ENCODE measurements around the gene MBTD1. TPM values are rescaled to one million over a fixed set of nuclear protein-coding genes. Genes with fewer than 3 reads are reported as not detected.

The MBTD1 gene
- total and polyA plus RNA-seq, 10 of the 15 experiments (the other 5 are each of a cell fraction or from before 2014, with no cell fraction given), result 1.3 to 16.7 (median 9.5) TPM

DNA sequence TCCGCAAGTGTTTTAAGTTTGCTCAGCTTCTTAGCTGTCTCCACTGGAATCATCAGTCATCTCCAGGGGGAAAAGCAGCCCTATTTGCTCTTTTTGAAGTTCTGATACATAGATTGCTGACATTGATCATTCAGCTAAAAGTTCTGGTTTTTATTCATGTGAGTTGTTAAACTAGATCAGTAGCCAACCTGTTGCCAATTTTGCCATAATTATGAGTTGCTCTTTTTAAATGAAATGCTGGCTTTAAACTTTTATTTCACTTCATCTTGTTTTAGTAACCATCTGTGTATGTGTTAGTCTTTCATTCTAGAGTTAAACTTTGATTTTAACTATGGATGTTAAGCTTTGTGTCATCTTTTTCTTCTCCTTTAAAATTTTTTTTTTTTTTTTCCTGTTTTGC is 13.0 kb upstream of the MBTD1 start:
- no peak for DNase-seq (ENCODE audit: low read depth, low spot score)

More for the DNA sequence above, 13.0 kb upstream of the MBTD1 start:
- Histone ChIP-seq H3K9me3 (replicated peaks; ENCODE audit: control insufficient read depth, insufficient read depth, low read length) (no peaks in the 10 kb centered on the region), H3K27ac (ENCODE audit: control insufficient read depth, insufficient read depth) (no peak overlapping the region), H2AFZ (ENCODE audit: control insufficient read depth, low read depth, low read length) (no peak overlapping the region), H3K79me2 (ENCODE audit: control insufficient read depth, insufficient read depth, low read length) (no peaks in the 10 kb centered on the region; the same call in none of the 2 replicates), H3K36me3 (ENCODE audit: control insufficient read depth in 2 of 2, insufficient read depth in 2 of 2, low read length in 1 of 2) (peaks cover 5 to 34% of the 10 kb centered on the region in 2 experiments), H4K20me1 (ENCODE audit: control insufficient read depth, insufficient read depth) (no peaks in the 10 kb centered on the region), H3K27me3 (replicated peaks in 1 of 2; ENCODE audit: control insufficient read depth in 2 of 2, insufficient read depth in 2 of 2, low read length in 1 of 2) (no peaks in the 10 kb centered on the region), H3K9ac (ENCODE audit: control insufficient read depth, insufficient read depth, low read length) (no peak overlapping the region), H3K4me2 (ENCODE audit: control insufficient read depth, insufficient read depth) (no peak overlapping the region), H3K4me3 (no peak overlapping the region), H3K4me1 (ENCODE audit: control insufficient read depth, insufficient read depth, low read length) (no peaks in the 10 kb centered on the region)
- in situ Hi-C loops (cut with MboI), result no loop called here
- intact Hi-C loops (cut with micrococcal nuclease; ENCODE audit: unreplicated experiment), result no loop called here
- ChIA-PET CTCF (interaction anchor here (0.7 kb wide), 1 partner anchor 7 kb away, joined by 3 read pairs; no protein-coding TSS in a partner anchor), POLR2A (interaction anchor here (0.7 kb wide), 1 partner anchor 8 kb away, joined by 6 read pairs; no protein-coding TSS in a partner anchor), SMC1A (ENCODE audit: uncharacterized antibody, unreplicated experiment) (interaction anchor here (0.9 to 2.5 kb wide), 4 partner anchors 9 to 34 kb away, joined by 3 to 9 read pairs (median 3); no protein-coding TSS in a partner anchor), RAD21 (ENCODE audit: unreplicated experiment) (no interaction called here)
- ATAC-seq, result no peak
- BruUV-seq (replicated peaks), result no TSS peak
- no peak for FAIRE-seq
- 100% methylated on average over 1 of the region's 1 CpG for WGBS (ENCODE audit: insufficient coverage, insufficient replicate concordance, low lambda C conversion rate, missing lambda C conversion rate)
- no peak for TF ChIP-seq SUZ12 (IDR thresholded peaks at IDR 0.05; ENCODE audit: unreplicated experiment)
- TF ChIP-seq FOXK2 (IDR thresholded peaks at IDR 0.05), result no peak
- no peak for TF ChIP-seq FOXM1 (IDR thresholded peaks at IDR 0.05; ENCODE audit: low read depth, low read length)
- TF ChIP-seq, protein P1, sequence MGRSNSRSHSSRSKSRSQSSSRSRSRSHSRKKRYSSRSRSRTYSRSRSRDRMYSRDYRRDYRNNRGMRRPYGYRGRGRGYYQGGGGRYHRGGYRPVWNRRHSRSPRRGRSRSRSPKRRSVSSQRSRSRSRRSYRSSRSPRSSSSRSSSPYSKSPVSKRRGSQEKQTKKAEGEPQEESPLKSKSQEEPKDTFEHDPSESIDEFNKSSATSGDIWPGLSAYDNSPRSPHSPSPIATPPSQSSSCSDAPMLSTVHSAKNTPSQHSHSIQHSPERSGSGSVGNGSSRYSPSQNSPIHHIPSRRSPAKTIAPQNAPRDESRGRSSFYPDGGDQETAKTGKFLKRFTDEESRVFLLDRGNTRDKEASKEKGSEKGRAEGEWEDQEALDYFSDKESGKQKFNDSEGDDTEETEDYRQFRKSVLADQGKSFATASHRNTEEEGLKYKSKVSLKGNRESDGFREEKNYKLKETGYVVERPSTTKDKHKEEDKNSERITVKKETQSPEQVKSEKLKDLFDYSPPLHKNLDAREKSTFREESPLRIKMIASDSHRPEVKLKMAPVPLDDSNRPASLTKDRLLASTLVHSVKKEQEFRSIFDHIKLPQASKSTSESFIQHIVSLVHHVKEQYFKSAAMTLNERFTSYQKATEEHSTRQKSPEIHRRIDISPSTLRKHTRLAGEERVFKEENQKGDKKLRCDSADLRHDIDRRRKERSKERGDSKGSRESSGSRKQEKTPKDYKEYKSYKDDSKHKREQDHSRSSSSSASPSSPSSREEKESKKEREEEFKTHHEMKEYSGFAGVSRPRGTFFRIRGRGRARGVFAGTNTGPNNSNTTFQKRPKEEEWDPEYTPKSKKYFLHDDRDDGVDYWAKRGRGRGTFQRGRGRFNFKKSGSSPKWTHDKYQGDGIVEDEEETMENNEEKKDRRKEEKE (IDR thresholded peaks at IDR 0.05), result no peak
- TF ChIP-seq RBBP5 (conservative IDR thresholded peaks at IDR 0.05), result no peak
- TF ChIP-seq, protein P2, sequence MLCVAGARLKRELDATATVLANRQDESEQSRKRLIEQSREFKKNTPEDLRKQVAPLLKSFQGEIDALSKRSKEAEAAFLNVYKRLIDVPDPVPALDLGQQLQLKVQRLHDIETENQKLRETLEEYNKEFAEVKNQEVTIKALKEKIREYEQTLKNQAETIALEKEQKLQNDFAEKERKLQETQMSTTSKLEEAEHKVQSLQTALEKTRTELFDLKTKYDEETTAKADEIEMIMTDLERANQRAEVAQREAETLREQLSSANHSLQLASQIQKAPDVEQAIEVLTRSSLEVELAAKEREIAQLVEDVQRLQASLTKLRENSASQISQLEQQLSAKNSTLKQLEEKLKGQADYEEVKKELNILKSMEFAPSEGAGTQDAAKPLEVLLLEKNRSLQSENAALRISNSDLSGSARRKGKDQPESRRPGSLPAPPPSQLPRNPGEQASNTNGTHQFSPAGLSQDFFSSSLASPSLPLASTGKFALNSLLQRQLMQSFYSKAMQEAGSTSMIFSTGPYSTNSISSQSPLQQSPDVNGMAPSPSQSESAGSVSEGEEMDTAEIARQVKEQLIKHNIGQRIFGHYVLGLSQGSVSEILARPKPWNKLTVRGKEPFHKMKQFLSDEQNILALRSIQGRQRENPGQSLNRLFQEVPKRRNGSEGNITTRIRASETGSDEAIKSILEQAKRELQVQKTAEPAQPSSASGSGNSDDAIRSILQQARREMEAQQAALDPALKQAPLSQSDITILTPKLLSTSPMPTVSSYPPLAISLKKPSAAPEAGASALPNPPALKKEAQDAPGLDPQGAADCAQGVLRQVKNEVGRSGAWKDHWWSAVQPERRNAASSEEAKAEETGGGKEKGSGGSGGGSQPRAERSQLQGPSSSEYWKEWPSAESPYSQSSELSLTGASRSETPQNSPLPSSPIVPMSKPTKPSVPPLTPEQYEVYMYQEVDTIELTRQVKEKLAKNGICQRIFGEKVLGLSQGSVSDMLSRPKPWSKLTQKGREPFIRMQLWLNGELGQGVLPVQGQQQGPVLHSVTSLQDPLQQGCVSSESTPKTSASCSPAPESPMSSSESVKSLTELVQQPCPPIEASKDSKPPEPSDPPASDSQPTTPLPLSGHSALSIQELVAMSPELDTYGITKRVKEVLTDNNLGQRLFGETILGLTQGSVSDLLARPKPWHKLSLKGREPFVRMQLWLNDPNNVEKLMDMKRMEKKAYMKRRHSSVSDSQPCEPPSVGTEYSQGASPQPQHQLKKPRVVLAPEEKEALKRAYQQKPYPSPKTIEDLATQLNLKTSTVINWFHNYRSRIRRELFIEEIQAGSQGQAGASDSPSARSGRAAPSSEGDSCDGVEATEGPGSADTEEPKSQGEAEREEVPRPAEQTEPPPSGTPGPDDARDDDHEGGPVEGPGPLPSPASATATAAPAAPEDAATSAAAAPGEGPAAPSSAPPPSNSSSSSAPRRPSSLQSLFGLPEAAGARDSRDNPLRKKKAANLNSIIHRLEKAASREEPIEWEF (IDR thresholded peaks at IDR 0.05; ENCODE audit: insufficient replicate concordance, low read depth, low read length), result no peak

All from GM12878 (cell line).